ENCODE data around the gene TOGARAM1.

- TF ChIP-seq CTCF (IDR thresholded peaks at IDR 0.05) (no peak), CHD2 (IDR thresholded peaks at IDR 0.05; ENCODE audit: low read length, partially characterized antibody) (no peak), MXI1 (IDR thresholded peaks at IDR 0.05; ENCODE audit: low read depth, low read length) (no peak), RFX5 (IDR thresholded peaks at IDR 0.05; ENCODE audit: low read length) (no peak), YY1 (IDR thresholded peaks at IDR 0.05; ENCODE audit: low read depth) (no peak), RCOR1 (IDR thresholded peaks at IDR 0.05; ENCODE audit: low read length) (no peak), RAD21 (IDR thresholded peaks at IDR 0.05; ENCODE audit: low read length) (no peak), TAF1 (IDR thresholded peaks at IDR 0.05; ENCODE audit: borderline replicate concordance, low read depth, low read length) (no peak)
Observed at GRCh38 chr14:45015133-45015532, 53.1 kb downstream of the TOGARAM1 start.
